Esophagus squamous epithelium (tissue), 4 donors: Measurements from ENCODE around the gene NCOA1.

Experiments
- CTCF ChIP-seq, 6 experiments: fragments of 450-650 bp in 4 of 6; fragments of 200-600 bp in 2 of 6; sonication (generic) in 2 of 6; IDR thresholded peaks; one replicate each; pipeline ENCODE4 v1.5.1; 2016 to 2019; ENCODE audit warnings: antibody characterized with exemption in 6 of 6, mild to moderate bottlenecking in 4 of 6, moderate library complexity in 4 of 6
- POLR2A ChIP-seq, 4 donors: fragments of 450-650 bp; IDR thresholded peaks; one replicate each; pipeline ENCODE4 v1.6.1; 2017; ENCODE audit warnings: antibody characterized with exemption in 4 of 4, mild to moderate bottlenecking in 4 of 4, moderate library complexity in 3 of 4

GRCh38 chr2:24521162-24521857 lies 30.3 kb downstream of the NCOA1 start:
- TF ChIP-seq CTCF (IDR thresholded peaks at IDR 0.05) = no peak
- no peak for TF ChIP-seq POLR2A (IDR thresholded peaks at IDR 0.05)
